HG03354 (cell line): Measurements from ENCODE around the gene RIN3.
"Not testable (repeated sequence)": the region's sequence is repeated elsewhere in the genome, so short reads cannot be mapped to it uniquely, and the experiment has no call there.

Experiments
- ATAC-seq: cut with Tn5 transposase; IDR thresholded peaks from one replicate; pipeline ENCODE4 v1.9.1; 2021; ENCODE audit warnings: mild to moderate bottlenecking; ENCODE audit not compliant: unreplicated experiment, poor library complexity, severe bottlenecking

The RIN3 gene

DNA sequence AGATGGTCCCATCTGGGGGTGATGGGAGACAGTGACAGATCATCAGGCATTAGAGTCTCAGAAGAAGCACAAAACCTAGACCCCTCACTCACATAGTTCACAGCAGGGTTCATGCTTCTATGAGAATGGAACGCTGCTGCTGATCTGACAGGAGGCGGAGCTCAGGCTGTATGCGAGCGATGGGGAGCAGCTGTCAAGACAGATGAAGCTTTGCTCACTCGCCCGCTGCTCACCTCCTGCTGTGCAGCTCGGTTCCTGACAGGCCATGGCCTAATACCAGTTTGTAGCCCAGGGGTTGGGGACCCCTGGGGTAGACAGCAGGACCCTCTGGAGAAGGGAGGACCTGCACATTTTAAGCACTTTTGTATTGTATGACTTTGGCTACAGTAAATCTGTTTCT is 123.6 kb downstream of the RIN3 start:
- no peak for ATAC-seq

DNA sequence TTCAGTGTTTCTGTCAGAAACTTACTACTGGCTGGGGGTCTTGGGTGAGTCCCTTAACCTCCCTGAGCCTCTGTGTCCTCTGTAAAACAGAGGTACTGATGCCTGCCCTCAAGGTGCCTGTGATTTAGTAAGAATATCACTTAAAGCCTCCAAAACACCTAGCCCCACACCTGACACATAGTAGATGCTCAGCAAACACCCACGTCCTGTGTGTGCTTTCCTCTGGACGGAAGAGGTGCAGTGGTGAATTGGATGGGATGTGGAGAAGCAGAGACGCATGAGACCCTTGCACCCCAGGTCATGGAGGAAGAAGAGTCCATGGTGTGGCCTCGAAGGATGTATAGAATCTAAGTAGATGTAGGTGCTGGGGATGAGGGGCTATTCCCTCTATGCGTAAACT is 124.3 kb downstream of the RIN3 start:
- no peak for ATAC-seq

DNA sequence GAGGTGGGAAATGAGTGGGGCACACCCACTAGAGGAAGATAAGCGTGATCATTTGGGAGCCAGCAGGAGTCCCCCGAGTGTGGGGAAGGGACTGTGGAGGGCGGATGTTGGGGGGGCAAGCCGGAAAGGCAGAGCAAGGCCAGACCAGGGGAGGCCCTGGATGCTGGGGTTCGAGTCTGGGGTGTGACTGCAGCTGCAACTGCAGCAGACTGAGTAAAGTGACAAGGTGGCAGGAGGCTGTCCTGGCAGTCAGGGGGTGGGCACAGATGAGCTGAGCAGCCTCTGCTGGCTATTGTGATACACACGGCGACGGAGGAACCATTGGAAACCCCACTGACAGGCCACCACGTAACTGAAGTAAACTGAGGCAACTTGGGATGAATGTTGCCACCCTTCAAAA is 124.7 kb downstream of the RIN3 start:
- no peak for ATAC-seq

DNA sequence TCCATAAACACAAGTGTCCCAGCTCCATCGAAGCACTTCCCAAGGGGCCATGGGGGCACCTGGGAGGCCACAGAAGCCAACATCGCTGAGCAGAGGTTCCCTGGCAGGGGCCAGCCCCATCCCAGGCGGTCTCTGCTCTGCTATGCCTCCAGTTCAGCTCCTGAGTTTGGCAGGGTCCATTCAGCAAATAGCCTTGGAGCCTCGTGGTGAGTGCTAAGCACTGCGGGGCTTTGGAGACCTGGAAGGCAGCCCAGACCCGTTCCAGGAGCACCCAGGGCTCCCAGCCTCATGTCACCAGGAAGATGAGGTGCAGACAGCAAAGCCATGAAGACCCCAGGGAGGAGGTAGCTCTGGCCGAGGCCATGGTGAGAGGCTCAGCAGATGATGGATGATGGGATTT is 125.3 kb downstream of the RIN3 start:
- ATAC-seq = no peak

DNA sequence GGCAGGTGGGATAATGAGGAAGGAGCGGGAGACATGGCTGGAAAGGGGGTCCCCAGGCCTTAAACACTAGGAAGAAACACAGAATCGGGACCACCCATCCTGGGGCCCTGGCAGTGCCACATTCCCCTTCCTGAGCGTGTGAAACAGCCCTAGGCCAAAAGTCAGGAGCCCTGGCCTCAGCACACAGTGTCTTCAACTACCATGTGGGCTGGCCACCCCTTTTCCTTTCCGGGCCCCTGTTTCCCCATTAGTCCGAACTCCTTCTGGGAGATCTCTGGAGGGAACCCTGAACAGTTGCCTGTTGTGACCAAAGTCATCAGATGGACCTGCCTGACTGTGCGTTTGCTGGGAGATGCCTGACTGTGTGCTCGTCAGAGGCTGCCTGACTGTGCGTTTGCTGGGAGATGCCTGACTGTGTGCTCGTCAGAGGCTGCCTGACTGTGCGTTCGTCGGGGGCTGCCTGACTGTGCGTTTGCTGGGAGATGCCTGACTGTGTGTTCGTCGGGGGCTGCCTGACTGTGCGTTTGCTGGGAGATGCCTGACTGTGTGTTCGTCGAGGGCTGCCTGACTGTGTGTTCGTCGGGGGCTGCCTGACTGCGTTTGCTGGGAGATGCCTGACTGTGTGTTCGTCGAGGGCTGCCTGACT is 126.0 kb downstream of the RIN3 start:
- ATAC-seq = not testable (repeated sequence)

DNA sequence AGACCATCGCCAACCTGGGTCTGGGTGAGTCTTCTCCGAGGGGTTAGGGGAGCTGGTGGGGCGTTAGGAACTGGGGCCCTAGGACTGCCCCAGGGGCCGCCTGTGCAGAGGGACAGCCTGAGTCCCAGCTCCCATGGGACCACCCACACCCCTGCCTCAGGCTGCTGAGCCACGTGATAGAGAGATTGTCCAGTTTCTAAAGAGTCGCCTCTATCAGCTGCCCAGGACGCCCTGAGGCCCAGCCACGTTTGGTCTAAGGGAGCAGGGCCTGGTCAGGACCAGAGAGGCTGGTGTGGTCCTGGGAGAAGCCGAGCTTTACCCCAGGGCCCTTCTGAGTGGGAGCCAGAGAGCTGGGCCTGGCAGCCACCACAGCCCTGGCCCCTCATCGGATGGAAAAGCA is 127.7 kb downstream of the RIN3 start:
- no peak for ATAC-seq

DNA sequence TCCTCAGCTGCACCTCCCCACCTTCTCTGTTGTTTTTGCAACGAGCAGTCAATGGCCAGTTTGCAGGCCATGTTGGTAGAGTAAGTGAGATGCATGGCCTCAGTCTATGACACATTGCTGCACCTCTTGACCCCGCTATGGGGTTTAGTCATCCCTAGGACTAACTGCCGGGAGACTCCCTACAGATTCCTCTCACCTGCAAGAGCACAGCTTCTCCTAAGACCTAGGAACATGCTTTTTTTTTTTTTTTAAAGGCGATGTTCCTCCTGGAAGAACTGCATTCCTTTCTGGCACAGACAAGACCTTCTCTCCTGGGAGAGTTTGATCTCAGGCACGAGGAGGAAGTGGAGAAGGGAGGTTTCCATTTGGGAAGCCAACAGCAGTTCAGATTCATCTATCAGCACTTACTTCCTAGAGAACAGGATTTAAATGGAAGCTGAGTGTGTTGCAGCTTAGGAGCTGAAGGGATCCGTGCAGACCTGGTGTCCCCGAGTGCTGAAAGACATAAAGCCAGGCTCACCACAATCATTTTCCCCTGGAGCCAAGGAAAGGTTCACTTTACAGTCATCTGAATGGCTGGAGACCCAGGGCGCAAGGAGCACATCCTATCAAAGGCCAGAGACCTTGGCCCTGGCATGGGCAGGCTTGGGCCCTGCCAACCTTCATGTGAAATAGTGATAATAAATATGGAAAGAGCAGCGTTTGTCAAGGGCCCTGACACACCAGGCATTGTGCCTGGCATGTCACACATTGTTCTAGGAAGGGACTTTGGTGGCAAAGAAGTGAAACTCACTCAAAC is 130.8 kb downstream of the RIN3 start:
- no peak for ATAC-seq

DNA sequence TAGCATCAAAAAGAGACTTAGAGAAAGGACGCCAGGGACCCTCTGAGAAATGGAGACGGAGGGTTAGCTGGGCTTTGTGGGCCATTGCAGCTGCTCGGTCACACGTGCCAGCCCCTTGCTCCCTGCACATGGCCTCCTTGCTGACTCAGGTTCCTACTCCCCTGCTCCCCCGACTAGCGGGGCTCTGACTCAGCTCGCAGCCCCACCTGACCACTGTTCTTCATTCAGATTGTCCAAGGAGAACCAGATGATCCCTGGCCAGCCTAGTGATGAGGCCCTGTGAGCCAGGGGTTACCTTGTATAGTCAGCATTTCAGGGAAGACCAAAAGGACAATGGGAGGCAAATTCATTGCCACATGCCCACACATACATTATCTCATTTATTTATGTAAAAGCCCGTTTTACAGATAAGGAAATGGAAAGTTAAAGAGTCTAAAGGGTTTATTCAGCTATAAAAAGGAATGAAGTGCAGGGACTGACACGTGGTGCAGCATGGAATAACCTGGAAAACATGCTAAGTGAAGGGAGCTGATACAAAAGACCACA is 131.5 kb downstream of the RIN3 start:
- ATAC-seq = no peak

DNA sequence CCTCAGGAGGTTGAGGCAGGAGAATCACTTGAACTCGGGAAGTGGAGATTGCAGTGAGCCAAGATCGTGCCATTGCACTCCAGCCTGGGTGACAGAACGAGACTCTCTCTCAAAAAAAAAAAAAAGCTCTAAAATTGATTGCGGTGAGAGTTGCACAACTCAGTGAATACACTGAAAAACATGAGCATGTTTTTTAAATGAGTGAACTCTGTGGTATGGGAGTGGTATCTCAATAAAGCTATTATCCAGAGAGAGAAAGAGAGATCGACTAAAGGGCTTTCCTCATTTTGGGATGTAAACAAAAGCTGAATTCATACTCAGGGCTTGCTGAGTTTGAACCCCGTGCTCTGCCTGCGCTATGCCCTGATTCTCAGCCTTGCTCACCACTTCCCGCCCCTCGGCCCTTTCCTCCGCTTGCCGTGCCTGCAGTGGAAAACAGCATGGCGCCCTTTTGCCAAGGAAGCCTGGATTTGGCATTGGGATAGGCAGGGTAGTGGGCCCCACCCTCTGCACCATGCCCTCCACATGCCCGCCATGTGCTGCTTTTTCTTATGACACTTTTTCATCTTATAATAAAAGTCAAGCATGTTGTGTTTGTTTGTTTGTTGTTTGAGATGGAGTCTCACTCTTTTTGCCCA is 132.4 kb downstream of the RIN3 start:
- no peak for ATAC-seq

DNA sequence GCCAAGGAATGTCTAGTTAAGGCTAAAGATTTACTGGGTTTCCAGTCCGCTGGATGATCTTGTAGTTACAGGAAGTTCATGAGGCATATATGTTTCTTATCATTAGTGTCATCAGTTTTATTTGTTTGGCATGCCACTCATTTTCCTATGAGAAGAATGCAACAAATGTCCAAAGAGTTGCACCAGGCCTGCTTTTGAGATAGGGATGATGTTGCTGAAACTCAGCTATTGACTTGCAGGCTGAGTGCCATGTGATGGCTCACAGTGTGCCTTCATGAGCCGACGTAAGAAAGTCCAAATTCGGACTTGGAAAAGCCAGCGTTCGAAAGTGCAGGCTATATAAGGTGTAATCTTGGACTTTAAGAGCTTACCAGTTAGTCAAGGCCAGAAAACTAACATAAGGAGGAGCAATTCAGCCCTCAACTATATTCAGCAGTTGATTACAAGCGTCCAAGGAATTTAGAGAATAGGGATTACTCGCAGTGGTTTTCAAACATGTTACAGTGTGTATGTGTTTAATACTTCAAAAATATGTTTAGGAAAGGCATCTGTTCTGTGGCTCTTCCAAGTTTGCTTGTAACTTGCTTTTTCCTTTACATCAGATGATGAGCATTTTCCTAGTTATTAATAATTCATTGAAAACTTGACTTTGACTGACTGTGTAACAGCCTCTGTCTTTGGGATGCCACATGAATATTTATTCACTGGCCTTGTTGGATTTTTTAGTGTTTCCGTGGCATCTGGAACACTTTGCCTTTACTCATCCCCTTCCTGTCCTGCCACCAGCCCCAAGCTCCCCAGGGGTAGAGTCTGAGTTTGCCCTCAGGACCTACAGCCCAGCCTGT is 133.6 kb downstream of the RIN3 start:
- no peak for ATAC-seq

DNA sequence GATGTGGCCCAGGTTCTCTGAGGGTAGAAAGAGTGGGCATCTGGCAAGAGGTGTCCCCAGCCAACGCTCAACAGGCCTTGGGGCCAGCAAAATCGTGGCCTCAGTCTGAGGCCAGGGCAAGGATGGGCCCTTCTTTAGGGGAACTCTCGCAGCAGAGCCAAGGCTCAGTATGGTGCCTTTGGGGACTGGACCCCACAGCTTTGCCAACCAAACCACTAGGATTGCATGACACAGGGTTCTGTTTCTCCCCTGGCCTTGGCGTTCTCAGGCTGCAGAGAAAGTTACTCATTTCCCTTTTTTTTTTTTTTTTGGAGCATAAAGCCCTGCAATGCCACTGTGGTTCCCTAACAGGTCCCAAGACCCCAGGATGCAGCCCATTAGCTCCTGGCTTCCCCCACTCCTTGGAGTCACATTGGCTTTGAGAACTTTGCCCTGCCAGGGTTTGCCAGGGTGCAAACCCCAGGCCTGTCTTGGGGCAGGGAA is 134.3 kb downstream of the RIN3 start:
- ATAC-seq = no peak

DNA sequence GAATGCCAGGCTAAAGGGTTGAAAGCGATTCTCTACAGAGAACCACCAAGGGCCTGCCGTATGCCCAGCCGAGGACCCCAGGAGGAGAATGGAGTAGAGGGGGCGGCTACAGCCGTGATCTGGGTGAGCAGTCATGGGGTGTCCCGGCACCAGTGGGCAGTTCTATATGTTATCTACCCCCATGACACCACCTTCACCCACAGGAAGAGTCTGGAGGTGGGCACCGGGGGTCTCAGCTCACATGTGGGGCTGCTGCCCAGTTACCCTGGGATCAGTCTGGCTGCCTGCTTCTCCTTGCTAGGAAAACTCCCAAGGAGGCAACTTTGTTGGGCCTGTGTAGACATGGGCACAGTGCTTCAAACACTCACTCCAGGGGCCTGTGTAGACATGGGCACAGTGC is 135.5 kb downstream of the RIN3 start:
- ATAC-seq = no peak

DNA sequence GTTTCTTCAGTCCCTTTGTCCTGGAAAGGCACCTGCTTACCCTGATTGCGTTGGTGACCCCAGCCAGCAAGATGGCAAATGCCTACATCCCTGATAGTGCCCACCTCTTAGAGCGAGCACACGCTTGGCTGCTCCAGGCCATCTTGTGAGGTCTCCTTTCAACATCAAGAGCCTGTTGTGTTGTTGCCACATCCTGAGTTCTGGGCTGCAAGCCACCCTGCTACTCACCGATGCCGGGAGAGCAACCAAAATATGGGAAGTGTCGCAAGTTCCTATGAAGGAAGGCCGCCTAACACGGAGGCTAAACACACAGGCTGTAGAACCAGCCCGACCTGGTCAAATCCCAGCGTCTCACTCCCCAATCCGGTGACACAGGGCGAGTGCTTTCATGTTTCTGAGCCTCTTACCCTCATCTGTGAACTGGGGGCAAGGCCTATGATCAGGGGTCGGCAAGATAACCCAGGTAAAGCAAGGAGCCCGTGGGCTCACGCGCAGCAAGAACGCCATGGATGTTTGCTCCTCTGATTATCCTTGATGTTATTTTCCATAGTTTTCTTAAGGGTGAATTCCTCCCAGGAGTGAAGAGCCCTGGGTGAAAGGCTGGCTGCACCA is 136.5 kb downstream of the RIN3 start:
- ATAC-seq = no peak

DNA sequence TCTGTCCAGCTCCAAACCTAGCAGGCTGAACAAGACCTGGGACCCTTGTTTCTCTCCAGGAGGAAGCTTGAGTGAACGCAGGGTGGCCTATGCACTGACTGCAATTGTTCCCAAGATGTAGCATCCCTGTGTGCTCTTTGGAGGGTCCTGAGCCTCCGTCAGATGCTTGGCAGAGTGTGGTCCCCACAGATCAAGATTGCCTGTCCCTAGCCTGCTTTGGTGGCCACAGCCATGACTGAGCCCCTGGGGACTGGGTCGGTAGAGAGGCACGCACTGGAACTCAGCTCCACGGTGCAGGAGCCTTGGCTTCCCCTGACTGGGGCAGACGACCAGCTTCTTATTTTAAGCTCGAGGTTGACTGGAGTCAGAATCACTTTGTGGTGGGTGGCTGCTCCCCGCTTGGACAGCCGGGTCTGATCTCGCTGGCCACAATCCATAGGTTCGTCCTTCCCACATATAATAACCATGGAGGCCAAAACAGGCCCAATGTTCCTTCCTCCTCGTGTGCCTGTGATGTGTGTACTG is 137.1 kb downstream of the RIN3 start:
- ATAC-seq = peak; percentile 1

DNA sequence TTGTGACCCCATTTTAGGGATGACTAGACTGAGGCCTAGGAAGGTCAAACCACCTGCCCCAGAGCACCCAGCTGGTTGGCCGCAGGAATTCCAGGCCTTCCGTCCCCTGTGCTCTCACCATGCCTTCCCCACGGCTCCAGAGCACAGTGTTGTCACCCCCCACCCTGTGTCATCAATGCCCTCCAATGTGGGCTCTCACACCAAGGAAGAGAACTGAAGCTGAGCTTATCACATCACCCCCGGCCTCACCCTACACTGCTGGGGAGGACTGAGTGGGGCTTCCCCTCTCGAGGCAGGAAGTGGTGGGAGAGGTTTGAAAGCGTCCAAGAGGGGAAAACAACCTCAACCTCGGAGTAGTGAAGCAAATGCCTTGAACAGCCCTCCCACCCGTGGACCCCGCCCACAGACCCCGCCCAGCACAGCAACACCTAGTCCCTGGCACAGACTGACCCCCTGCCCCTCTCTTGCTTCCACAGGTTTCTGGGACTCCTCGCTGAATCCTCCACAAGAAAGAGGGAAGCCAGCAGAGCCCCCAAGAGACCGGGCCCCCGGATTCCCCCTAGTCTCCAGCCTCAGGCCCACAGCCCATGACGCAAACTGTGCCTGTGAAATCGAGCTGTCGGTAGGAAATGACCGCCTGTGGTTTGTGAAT is 137.7 kb downstream of the RIN3 start:
- ATAC-seq = peak; percentile 80

DNA sequence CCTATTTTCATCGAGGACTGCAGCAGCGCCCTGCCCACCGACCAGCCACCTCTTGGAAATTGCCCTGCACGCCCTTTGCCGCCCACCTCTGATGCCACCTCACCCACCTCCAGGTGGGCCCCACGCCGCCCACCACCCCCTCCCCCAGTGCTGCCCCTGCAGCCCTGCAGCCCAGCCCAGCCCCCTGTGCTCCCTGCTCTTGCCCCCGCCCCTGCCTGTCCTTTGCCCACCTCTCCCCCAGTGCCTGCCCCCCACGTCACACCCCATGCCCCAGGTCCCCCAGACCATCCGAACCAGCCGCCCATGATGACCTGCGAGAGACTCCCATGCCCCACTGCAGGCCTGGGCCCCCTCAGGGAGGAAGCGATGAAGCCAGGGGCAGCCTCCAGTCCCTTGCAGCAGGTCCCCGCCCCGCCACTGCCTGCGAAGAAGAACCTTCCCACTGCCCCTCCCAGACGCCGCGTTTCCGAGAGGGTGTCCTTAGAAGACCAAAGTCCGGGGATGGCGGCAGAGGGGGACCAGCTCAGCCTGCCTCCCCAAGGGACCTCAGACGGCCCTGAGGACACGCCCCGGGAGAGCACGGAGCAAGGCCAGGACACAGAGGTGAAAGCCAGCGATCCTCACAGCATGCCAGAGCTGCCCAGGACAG is 138.3 kb downstream of the RIN3 start:
- no peak for ATAC-seq

DNA sequence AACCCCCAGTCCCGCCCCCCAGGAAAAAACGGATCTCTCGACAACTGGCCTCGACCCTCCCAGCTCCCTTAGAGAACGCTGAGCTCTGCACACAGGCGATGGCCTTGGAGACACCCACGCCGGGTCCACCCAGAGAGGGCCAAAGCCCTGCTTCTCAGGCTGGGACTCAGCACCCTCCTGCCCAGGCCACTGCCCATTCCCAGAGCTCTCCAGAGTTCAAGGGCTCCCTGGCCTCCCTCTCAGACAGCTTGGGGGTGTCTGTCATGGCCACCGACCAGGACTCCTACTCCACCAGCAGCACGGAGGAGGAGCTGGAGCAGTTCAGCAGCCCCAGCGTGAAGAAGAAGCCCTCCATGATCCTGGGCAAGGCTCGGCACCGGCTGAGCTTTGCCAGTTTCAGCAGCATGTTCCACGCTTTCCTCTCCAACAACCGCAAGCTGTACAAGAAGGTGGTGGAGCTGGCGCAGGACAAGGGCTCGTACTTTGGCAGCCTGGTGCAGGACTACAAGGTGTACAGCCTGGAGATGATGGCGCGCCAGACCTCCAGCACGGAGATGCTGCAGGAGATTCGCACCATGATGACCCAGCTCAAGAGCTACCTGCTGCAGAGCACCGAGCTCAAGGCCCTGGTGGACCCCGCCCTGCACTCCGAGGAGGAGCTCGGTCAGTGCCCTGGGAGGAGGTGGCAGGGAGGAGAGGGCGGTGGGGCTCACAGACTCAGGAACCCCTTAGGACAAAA is 139.0 kb downstream of the RIN3 start:
- no peak for ATAC-seq
